Left ventricle myocardium inferior (tissue), 1 donor: ENCODE results near the gene TNFRSF4. TPM values are rescaled to one million over a fixed set of nuclear protein-coding genes. Genes with fewer than 3 reads are reported as not detected.
"Not testable (repeated sequence)": the region's sequence is repeated elsewhere in the genome, so short reads cannot be mapped to it uniquely, and the experiment has no call there.

Experiments used
- DNase-seq: peaks from one replicate; pipeline ENCODE4 v3.0.0-alpha.2; 2020
- H3K27ac ChIP-seq: fragments of 200-600 bp; replicated peaks from 2 replicates; pipeline ENCODE4 v1.8.0; 2021
- H3K27me3 ChIP-seq: fragments of 200-600 bp; 2 replicates; pipeline ENCODE4 v1.8.0; 2021; ENCODE audit warnings: low read depth
- H3K36me3 ChIP-seq: fragments of 200-600 bp; 2 replicates; pipeline ENCODE4 v1.8.0; 2021
- H3K4me1 ChIP-seq: fragments of 200-600 bp; 2 replicates; pipeline ENCODE4 v1.8.0; 2021
- H3K4me3 ChIP-seq: fragments of 200-600 bp; 2 replicates; pipeline ENCODE4 v1.8.0; 2021; ENCODE audit warnings: mild to moderate bottlenecking, moderate library complexity
- H3K9me3 ChIP-seq: fragments of 200-600 bp; replicated peaks from 2 replicates; pipeline ENCODE4 v1.8.0; 2021
- intact Hi-C: fragments of 100-400 bp; cut with micrococcal nuclease; formaldehyde crosslinking; loops from one replicate; pipeline ENCODE4 v1.11.0; 2022
- total RNA-seq: library from RNA; stranded (reverse); fragmentation: NEBNext Ultra II Directional; extraction: Animal tissue kit (Norgen Biotek cat#: 25700); gene quantifications from one replicate; pipeline ENCODE4 v1.2.1, GENCODE V29; 2021
- TF ChIP-seq, protein P1 (sequence below): fragments of 200-600 bp; IDR thresholded peaks from 2 replicates; pipeline ENCODE4 v1.8.0; 2021; ENCODE audit warnings: antibody characterized with exemption, mild to moderate bottlenecking, borderline replicate concordance
- donor health status: DM: no; HTN: yes; CAD: no; lungs with severe emphysema.

TNFRSF4 gene
- total RNA-seq, 1 donor from 2014 or later = 2.2 TPM

DNA sequence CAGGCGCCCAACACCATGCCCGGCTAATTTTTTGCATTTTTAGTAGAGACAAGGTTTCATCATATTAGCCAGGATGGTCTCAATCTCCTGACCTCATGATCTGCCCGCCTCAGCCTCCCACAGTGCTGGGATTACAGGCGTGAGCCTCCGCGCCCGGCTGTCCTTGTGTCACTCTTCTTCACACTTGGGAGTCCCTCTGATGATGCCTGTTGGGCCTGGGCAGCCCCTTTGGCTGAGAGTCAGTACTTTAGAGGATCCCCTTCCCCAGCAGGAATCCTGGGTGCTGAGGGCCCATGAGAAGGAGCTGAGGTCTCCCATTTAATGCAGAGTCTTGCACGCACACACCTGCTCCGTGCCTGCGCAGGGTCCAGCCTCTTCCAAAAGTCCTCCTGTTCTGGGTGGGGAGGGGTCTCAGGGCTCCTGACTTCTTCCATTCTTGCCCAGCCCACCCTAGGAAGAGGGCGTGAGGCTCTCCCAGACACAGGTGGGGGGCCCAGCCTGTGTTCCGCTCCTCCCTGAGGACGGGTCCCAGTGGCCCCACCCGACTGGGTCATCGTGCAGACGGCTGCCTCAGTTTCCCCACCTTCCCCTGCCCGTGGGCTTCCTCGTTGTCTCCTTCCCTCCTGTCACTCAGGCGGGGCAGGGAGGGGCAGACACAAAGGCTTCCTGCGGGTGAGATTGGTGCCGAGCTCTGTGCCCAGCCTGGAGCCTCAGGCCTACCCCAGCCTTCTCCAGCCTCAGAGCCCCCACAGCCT is 36.3 kb downstream of the TNFRSF4 start:
- peaks cover 4% of the 10 kb centered on the region for H3K9me3 ChIP-seq
- no peak overlapping the region for H3K27ac ChIP-seq
- no peaks in the 10 kb centered on the region for H3K36me3 ChIP-seq
- H3K27me3 ChIP-seq = peaks cover 99% of the 10 kb centered on the region
- no peak for DNase-seq
- peaks cover 13% of the 10 kb centered on the region for H3K4me1 ChIP-seq
- H3K4me3 ChIP-seq = no peak overlapping the region
- TF ChIP-seq, protein P1, sequence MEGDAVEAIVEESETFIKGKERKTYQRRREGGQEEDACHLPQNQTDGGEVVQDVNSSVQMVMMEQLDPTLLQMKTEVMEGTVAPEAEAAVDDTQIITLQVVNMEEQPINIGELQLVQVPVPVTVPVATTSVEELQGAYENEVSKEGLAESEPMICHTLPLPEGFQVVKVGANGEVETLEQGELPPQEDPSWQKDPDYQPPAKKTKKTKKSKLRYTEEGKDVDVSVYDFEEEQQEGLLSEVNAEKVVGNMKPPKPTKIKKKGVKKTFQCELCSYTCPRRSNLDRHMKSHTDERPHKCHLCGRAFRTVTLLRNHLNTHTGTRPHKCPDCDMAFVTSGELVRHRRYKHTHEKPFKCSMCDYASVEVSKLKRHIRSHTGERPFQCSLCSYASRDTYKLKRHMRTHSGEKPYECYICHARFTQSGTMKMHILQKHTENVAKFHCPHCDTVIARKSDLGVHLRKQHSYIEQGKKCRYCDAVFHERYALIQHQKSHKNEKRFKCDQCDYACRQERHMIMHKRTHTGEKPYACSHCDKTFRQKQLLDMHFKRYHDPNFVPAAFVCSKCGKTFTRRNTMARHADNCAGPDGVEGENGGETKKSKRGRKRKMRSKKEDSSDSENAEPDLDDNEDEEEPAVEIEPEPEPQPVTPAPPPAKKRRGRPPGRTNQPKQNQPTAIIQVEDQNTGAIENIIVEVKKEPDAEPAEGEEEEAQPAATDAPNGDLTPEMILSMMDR = no peak
- intact Hi-C loops = no loop called here

DNA sequence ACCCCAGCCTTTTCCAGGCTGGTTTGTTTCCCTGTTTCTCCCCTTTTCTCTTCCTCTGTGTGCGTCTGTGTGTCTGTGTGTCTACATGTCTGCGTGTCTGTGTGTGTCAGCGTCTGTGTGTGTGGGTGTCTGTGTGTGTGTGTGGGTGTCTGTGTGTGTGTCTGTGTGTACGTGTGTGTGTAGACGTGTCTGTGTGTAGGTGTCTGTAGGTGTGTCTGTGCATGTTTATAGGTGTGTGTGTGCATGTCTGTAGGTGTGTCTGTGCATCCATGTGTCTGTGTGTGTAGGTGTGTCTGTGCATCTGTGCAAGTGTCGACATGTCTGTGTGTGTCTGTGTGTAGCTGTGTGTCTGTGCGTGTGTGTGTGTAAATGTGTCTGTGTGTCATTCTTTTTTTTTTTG is 37.0 kb downstream of the TNFRSF4 start:
- no peaks in the 10 kb centered on the region for H3K36me3 ChIP-seq
- H3K27me3 ChIP-seq = peaks cover 99% of the 10 kb centered on the region
- DNase-seq = no peak
- H3K4me1 ChIP-seq = peaks cover 7% of the 10 kb centered on the region
- TF ChIP-seq, protein P1 = no peak
- H3K9me3 ChIP-seq = peaks cover 4% of the 10 kb centered on the region
- H3K4me3 ChIP-seq = no peak overlapping the region
- H3K27ac ChIP-seq = no peak overlapping the region
- intact Hi-C loops = no loop called here

DNA sequence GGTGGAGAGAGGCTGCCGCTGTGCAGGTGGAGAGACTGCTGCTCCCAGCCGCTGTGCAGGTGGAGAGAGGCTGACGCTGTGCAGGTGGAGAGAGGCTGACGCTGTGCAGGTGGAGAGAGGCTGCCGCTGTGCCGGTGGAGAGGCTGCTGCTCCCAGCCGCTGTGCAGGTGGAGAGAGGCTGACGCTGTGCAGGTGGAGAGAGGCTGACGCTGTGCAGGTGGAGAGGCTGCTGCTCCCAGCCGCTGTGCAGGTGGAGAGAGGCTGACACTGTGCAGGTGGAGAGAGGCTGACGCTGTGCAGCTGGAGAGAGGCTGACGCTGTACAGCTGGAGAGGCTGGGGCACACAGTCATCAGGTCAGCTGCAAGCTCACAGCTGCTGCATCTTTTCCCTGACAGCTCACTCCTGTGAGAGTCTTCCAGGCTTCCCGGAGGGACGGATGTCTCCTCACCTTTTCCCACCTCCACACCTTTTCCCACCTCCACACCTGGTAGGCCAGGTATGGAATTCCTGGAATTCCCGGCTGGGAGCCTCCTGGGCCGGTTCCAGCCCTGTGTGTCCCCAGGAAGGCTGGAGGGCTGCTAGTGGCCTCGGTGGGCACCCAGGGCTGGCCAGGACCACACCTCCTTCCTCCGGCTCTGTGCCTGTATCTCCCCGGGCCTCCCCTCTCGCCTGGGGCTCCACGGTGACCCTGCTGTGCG is 37.7 kb downstream of the TNFRSF4 start:
- peaks cover 100% of the 10 kb centered on the region for H3K27me3 ChIP-seq
- intact Hi-C loops, H3K27ac ChIP-seq, H3K9me3 ChIP-seq, H3K4me3 ChIP-seq, H3K4me1 ChIP-seq, H3K36me3 ChIP-seq, DNase-seq: not testable (repeated sequence)

DNA sequence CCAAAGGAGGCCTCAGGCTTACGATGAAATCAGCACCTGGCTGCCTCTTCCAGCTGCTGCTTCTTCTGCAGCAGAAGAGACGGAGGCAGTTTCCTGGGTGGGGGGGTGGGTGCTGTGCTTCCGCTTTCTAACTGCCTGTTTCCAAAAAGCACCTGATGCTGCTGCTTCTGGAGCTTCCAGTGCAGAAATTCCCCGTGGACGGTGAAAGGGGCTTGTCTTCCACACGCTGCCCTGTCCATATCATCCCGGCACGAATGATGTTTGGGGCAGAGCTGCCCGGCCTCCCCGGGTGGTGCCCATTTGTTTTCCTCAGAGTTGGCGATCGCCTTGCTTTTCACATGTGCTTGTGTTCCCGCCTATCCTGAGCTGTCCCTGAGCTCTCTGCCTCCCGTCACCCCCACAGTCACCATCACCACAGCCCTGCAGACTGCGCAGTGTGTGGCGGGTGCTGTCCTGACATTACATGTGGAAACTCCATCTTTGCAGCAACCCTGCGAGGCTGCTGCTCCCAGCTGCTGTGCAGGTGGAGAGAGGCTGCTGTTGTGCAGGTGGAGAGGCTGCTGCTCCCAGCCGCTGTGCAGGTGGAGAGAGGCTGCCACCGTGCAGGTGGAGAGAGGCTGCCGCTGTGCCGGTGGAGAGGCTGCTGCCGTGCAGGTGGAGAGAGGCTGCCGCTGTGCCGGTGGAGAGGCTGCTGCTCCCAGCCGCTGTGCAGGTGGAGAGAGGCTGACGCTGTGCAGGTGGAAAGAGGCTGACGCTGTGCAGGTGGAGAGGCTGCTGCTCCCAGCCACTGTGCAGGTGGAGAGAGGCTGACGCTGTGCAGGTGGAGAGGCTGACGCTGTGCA is 38.5 kb downstream of the TNFRSF4 start:
- H3K36me3 ChIP-seq = no peaks in the 10 kb centered on the region
- intact Hi-C loops = no loop called here
- TF ChIP-seq, protein P1 = no peak
- H3K27me3 ChIP-seq = peaks cover 100% of the 10 kb centered on the region
- H3K27ac ChIP-seq = no peak overlapping the region
- H3K4me1 ChIP-seq = peaks cover 7% of the 10 kb centered on the region
- peaks cover 4% of the 10 kb centered on the region for H3K9me3 ChIP-seq
- no peak overlapping the region for H3K4me3 ChIP-seq
- no peak for DNase-seq

DNA sequence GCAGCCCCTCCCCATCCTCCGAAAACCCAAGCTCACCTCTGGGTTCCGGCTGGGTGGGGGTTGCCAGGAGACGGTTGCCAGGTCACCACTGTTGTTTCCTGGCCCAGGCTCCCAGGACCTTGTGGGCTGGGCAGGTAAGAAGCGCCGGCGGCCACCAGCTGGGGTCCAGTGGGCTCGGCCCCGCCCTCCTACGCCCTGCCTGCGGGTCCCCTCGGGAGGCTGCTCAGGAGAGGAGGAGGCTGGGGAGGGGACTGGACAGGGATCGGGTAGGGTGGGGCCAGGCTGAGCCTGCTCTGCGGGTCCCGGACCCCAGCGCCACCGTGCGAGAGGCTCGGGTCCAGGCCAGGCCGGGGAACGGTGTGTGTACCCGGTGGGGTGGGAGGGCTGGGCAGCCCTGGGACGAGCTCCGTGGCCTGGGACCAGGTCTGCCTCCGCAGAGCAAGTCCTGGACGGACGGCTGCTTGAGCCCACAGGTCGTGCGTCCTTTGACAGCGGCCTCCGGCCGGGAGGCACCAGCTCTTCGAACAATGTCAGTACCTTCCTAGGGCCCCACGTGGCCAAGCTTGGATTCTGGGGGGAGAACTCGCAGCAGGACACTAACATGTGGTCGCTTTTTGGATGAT is 40.0 kb downstream of the TNFRSF4 start, which contains the start of gene TTLL10:
TSS of gene TTLL10 (plus strand) at position 88 of the 623 bp plus-strand sequence. CDS start 5,336 bp downstream, outside the sequence.
- intact Hi-C loops = no loop called here
- Histone ChIP-seq H3K27me3 (peaks cover 100% of the 10 kb centered on the region), H3K36me3 (no peaks in the 10 kb centered on the region), H3K4me3 (no peak within 1 kb of the TSS), H3K27ac (no peak within 1 kb of the TSS), H3K9me3 (peaks cover 4% of the 10 kb centered on the region), H3K4me1 (peaks cover 7% of the 10 kb centered on the region)
- DNase-seq = peak; percentile 13
- TF ChIP-seq, protein P1 = peak; percentile 10
